NK-92 treated with Interleukin-12 subunit alpha and Interleukin-12 subunit beta, amount 100 ng/mL, for 24 hours (cell line): ENCODE data around the gene RBMXL3.
"Not testable (repeated sequence)": the region's sequence is repeated elsewhere in the genome, so short reads cannot be mapped to it uniquely, and the experiment has no call there.

Experiments
- DNase-seq: peaks from one replicate; lab custom pipeline; 2025; lab: John Stamatoyannopoulos, UW

RBMXL3 gene

DNA sequence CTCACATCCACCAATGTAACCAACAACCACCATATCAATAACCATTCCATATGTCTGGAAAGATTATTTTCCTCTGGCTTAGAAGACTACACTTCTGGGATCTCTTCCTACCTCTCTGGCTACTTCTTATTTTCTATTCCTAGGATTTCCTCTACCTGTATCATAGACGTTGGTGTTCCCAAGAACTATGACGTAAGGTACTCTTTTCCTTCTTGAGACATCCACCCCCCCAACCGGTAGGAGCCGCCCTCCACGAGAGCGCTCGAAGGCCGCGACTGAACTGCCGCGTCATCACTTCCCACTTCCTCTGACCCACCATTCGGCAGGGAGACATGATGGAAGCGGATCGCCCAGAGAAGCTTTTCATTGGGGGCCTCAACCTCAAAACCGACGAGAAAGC, at the start of gene RBMXL3:
TSS of gene RBMXL3 (plus strand) at position 301 of the 400 bp plus-strand sequence. CDS start at position 333, 32 bp downstream.
- DNase-seq: no peak

DNA sequence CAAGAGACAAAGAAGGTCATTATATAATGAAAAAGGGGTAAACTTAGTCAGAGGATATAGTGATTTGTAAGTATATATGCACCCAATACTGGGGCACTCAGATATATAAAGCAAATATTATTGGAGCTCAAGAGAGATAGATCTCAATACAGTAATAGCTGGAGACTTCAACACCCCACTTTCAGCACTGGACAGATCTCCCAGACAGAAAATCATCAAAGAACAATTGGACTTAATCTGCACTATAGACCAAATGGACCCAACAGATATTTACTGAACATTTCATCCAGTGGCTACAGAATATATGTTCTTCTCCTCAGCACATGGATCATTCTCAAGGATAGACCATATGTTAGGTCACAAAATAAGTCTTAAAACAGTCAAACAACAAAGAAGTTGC, 47.2 kb upstream of the RBMXL3 start:
- DNase-seq: no peak

DNA sequence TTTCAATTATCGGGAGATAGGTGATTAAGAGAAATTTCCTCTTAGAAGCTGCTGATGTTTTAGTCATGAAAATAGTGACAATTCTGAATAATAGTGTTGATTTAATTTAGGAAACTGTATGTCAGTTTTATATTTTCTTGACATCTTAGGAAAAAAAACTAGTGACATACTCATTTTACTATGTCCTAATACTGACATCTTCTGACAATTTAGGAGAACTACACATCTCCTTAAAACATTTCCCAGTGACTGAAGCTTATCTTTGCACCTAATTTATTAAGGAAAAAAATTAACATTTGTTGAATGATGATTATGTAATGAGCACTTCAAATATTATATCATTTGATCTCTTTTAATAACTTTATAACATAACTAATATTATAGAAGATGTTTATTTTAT, 42.0 kb upstream of the RBMXL3 start:
- DNase-seq: no peak

DNA sequence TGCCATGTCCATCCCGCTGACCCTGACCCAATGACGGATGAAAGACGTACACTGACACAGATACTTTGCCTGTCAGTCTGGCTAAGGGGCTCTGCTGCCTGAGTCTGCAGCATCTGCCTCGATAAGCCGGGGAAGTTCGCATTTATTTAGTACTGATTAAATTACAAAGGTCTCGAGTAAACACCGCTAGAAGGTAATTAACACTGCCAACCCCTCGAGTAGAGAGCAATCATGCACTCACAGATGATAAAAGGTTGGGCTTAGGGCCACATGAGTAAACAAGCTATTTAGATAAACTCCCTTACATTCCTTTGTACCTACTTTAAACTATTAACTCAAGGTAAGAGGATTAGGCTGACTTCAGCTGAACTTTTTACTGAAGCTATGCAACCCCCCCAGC, 16.0 kb upstream of the RBMXL3 start:
- no peak for DNase-seq

DNA sequence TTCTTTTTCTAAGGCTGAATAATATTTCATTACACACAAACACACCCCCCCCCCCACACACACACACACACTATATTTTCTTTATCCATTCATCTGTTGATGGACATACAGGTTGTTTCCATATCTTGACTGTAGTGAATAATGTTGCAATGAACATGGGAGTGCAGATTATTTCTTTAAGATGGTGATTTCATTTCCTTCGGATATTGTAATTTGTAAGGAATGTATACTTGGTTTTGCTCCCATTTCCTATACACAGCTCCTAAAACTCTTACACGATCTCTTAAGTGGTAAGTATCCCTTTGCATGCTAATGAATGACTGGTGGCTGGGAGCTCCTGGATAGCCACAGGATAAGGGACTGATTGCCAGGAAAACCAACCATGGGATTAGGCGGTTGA, 14.7 kb upstream of the RBMXL3 start:
- no peak for DNase-seq

DNA sequence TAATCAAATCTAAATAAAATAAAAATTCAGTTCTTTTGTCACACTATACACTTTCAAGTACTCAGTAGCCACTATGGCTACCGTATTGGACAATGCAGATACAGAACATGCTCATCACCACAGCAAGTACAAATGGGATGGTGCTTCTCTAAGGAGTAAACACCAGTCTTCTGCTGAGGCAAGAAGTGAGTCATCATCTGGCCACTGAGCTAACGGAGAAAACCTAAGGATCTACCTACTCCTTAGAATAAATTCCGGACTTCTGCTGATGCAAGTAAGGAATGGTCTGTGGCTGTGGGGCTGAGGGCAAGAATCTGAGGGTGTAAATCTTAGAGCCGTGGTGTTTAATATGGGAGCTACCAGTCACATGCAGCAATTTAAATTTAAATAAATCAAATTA, 11.3 kb upstream of the RBMXL3 start:
- DNase-seq: no peak

DNA sequence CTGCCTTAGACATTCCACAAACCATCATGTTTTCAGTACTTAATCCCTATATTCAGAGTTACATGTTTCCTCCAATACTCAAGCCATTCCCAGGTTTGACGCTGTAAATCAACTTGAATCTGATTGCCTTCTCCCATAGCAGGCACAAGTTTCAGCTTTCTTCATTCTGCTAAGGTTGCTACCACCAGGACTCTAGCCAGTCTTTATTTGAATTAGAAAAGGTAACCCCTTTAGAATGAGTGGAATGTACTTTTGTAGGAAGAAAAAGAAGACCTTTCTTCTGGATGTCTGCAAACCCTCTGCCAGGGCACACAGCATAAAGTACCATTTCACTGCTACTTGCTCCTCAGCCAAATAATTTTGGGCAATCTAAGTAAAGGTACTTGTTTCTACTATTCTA, 10.7 kb upstream of the RBMXL3 start:
- no peak for DNase-seq

DNA sequence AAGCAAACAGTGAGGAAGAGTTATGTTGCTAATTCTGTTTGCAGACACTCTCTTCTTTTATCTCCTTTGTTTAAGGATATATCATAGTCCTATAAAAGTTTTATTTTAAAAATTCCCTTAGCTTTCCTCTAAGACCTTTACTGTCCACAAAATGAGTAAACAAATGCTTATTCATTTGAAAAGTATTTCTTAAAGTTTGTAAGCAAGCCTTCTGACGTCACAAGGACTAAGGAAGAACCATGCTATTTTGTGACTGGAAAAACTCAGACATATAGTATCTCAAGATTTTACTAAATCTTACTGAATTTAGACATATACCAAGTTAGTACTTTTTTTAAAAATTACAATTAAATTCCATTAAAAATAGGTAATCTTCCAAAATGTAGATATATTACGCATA, 5.2 kb upstream of the RBMXL3 start:
- no peak for DNase-seq

DNA sequence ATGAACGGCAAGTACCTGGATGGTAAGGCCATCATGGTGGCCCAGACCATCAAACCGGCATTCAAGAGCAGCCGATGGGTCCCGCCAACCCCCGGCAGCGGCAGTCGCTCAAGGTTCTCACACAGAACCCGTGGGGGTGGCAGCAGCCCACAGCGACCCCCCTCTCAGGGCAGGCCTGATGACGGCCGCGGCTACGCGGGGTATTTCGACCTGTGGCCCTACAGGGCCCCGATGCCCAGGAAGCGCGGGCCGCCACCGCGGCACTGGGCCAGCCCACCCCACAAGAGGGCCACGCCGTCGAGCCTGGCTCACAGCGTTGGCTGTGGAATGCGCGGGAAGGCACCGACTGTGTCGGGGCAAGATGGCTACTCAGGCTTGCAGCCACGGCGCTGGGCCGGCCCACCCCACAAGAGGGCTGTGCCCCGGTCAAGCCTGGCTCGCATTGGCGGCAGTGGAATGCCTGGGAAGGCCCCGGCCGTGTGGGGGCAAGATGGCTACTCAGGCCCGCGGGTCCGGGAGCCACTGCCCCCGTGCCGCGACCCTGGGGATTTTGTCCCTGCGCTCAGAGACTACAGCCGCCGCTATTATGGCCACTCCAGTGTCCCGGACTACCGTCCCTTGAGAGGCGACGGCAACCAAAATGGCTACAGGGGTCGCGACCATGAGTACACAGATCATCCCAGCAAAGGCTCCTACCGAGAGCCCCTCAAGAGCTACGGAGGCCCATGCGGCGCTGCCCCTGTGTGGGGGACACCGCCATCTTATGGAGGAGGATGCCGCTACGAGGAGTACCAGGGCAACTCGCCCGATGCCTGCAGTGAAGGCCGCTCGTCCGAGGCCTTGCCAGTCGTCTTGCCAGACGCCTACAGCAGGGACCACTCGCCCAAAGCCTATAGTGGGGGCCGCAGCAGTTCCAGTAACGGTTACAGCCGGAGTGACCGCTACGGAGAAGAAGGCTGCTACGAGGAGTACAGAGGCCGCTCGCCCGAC, 731 bp downstream of the RBMXL3 start:
- no peak for DNase-seq

DNA sequence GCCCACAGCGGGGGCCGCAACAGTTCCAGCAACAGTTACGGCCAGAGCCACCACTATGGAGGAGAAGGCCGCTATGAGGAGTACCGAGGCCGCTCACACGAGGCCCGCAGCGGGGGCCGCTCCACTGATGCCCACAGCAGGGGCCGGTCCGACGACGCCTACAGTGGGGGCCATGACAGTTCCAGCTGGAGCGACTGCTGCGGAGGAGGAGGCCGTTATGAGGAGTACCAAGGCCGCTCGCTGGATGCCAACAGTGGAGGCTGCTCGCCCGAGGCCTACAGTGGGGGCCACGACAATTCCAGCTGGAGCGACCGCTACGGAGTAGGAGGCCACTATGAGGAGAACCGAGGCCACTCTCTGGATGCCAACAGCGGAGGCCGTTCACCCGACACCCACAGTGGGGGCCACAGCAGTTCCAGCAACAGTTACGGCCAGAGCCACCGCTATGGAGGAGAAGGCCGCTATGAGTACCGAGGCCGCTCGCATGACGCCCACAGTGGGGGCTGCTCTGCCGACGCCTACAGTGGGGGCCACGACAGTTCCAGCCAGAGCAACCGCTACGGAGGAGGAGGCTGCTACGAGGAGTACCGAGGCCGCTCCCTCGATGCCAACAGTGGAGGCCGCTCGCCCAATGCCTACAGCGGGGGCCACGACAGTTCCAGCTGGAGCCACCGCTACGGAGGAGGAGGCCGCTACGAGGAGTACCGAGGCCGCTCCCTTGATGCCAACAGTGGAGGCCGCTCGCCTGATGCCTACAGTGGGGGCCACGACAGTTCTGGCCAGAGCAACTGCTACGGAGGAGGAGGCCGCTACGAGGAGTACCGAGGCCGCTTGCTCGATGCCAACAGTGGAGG, 1.7 kb downstream of the RBMXL3 start:
- DNase-seq: no peak

DNA sequence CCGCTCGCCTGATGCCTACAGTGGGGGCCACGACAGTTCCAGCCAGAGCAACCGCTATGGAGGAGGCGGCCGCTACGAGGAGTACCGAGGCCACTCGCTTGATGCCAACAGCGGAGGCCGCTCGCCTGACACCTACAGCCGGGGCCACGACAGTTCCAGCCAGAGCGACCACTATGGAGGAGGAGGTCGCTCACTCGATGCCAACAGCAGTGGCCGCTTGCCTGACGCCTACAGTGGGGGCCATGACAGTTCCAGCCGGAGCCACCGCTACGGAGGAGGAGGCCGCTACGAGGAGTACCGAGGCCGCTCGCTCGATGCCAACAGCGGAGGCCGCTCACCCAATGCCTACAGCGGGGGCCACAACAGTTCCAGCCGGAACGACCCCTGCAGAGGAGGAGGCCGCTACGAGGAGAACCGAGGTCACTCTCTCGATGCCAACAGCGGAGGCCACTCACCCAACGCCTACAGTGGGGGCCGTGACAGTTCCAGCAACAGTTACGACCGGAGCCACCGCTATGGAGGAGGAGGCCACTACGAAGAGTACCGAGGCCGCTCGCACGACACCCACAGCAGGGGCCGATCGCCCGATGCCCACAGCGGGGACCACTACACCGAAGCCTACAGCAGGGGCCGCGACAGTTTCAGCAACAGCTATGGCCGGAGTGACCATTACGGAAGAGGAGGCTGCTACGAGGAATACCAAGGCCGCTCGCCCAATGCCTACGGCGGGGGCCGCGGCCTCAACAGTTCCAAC, 2.5 kb downstream of the RBMXL3 start:
- no peak for DNase-seq

DNA sequence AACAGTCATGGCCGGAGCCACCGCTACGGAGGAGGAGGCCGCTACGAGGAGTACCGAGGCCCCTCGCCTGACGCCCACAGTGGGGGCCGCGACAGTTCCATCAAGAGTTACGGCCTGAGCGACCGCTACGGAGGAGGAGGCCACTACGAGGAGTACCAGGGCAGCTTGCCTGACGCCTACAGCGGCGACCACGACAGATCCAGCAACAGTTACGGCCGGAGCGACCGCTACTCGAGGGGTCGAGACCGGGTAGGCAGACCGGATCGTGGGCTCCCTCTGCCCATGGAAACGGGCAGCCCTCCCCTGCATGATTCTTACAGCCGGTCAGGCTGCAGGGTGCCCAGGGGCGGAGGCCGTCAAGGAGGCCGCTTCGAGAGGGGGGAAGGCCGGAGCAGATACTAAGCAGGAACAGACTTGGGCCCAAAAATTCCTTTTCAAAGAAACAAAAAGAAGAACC, 3.1 kb downstream of the RBMXL3 start:
- no peak for DNase-seq

DNA sequence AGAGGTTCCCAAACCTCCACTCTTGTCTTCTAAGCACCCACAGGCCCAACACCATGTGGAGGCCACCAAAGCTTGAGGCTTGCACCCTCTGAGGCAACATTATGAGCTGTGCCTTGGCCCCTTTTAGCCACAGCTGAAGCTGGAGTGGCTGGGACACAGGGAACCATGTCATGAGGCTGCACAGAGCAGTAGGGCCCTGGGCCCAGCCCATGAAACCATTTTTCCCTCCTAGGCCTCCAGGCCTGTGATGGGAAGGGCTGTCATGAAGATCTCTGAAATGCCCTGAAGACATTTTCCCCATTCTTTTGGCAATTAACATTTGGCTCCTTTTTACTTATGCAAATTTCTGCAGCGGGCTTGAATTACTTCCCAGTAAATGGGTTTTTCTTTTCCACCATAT, 14.8 kb downstream of the RBMXL3 start:
- DNase-seq: no peak

DNA sequence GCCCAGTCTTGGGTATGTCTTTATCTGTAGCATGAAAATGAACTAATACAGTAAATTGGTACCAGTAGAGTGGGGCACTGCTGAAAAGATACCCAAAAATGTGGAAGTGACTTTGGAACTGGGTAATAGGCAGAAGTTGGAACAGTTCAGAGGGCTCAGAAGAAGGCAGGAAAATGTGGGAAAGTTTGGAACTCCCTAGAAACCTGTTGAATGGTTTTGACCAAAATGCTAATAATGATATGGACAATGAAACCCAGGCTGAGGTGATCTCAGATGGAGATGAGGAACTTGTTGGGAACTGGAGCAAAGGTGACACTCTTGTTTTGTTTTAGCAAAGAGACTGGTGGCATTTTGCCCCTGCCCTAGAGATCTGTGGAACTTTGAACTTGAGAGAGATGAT, 20.3 kb downstream of the RBMXL3 start:
- DNase-seq: not testable (repeated sequence)

DNA sequence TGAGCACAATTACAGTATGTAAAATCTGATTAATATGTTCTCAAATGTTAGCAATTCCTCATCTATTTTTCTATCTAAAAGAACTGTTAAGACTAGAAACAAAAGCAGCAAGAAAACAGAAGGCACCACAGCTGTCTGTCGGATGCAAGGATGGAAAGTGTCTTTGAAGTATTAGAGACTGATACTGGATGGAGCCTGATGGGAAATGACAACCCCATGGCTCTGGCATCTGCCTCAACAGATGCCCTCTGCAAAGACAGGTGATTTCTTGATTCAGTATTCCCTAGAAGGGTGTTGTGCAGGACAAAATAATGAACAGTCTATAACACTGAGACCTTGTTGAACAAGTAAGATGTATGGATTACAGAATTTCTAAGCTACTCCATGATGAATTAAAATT, 24.9 kb downstream of the RBMXL3 start:
- DNase-seq: no peak

DNA sequence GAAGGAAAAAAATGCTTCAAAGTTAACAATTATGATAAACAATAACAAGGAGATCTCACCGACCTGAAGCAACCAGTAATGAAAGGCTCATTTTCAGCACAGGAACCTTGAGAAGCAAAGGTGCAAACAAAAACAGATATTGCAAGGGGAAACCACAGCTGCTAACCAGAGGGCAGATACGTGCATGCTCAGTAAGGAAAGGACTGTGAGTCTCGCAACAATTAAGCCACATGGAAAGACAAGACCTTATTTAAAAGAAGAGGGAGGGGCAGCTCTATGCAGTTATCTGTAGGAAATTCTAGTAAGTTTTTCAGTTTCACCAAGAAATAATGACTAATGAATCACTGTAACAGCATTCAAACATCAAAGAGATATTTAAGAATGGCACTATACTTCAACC, 25.4 kb downstream of the RBMXL3 start:
- DNase-seq: no peak

DNA sequence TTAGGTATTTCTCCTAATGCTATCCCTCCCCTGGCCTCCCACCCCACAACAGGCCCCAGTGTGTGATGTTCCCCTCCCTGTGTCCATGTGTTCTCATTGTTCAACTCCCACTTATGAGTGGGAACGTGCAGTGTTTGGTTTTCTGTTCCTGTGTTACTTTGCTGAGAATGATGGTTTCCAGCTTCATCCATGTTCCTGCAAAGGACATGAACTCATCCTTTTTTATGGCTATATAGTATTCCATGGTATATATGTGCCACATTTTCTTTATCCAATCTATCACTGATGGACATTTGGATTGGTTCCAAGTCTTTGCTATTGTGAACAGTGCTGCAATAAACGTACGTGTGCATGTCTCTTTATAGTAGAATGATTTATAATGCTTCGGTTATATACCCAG, 28.1 kb downstream of the RBMXL3 start:
- DNase-seq: not testable (repeated sequence)

DNA sequence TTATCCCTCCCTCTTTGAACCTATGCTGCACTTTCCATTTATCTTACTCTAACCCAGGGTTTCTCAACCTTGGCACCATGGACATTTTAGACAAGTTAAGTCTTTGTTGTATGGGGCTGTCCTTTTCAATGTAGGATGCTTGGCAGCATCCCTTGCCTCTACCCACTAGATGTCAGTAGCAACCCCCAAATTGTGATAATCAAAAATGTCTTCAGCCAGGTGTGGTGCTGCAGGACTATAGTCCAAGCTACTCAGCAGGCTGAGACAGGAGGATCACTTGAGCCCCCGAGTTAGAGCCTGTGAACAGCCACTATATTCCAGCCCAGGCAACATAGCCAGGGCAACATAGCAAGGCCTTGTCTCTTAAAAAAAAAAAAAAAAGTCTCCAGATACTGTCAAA, 37.7 kb downstream of the RBMXL3 start:
- DNase-seq: no peak

DNA sequence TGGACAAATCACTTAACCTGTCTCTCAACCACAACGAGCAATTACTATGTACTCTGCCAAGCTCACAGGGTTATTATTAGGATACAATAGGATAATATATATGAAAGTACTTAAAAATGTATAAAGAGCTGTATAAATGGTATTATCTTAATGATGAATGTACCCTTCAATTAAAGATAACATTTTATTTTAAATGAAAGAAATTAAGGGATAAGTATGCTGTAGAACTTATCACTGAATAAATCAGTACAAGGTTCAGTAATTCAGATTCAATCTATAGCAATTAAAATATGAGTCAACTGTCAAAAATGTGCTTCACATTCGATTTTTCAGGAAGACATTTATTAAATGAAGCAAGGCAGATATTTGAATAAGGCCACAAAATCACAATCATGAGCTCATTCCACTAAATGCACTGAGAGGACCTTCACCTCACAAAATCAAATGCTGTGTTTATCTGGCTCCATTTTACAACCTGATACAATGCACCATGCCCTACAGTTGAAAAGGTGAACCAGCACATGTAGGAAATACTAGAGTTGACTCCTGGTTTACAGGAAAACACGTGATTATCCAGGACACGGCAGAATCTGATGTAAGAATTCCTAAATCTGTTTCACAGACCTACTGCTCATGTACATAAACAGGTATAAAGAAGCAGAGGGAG, 40.3 kb downstream of the RBMXL3 start:
- DNase-seq: no peak

DNA sequence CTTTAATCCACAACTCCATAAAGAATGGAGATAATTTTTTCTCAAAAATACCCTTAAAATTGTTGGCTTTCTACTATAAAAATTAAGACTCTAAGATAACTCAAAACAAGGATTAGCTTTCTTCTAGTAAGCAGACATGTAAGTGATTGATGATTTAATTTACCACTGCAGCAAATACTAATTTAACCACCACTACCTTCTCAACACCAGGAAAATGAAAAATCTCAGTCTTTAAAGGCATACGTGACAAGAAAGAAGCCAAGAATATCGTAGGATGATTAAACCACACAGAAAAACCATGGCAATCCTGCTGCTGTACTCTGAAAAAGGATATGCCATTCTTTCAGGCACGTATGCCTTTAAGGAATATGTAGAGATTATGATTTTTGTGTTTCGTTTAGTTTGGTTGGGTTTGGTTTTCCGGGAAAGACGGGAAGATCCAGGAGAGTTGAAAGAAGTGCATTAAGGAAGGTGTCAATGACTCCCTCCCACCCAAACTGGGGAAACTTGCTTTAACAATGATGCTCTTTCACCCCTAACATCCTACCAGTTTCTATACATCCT, 43.8 kb downstream of the RBMXL3 start:
- no peak for DNase-seq
